Ureter (tissue), 1 donor: ENCODE results near the gene STRN. TPM values are rescaled to one million over a fixed set of nuclear protein-coding genes. Genes with fewer than 3 reads are reported as not detected.

Source experiments
- DNase-seq: peaks from one replicate; pipeline ENCODE4 v3.0.0-alpha.2; 2020; ENCODE audit warnings: low spot score
- total RNA-seq: library from RNA; stranded (reverse); gene quantifications from one replicate; pipeline ENCODE4 v1.2.4, GENCODE V29; 2023
- donor health status: DM: yes; HTN: yes; CAD: no.

Gene STRN
- total RNA-seq, 1 donor from 2014 or later = 26.7 TPM

DNA sequence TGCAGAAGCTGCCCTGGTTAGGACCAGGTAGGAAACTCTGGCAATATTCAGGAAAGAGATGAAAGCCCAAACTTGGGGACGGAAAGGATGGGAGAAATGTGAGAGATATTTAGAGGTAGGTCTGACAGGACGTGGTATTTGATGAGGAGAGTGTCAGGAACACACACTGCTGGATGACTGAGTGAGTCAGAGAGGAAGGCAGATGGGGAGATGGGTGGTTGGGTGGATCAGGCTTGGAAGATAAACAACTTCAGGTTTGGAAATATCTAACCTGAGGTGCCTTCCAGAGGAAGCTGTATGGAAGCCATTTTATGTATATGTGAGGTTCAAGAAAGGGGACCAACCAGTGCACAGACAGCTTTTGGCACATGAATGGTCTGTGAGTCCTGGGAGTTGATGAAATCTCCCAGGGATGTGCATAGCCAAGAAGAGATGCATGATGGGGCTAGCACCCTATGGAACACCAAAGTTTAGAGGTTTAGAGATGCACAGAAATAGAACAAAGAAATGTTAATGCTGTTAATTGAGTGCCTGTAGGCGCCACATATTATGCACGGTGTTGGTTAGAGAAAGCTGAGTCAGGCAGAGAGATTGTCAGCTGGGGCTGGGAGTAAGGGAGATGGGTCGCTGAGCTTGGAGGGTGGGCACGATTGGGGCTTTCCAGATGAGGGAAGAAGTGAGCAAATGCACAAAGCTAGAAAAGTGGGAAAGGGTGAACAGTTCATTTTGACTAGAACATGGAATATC lies 168.8 kb downstream of the STRN start:
- DNase-seq = no peak

Other genes starting within 250 kb of the STRN start
- 29.7 TPM for gene HEATR5B, start 117.8 kb upstream of the STRN start, total RNA-seq
- gene GPATCH11, start 118.0 kb upstream of the STRN start, total RNA-seq = 6.8 TPM
- gene EIF2AK2, start 190.4 kb upstream of the STRN start, total RNA-seq = 47.7 TPM
- gene SULT6B1, start 222.1 kb upstream of the STRN start, total RNA-seq = not detected
- 58.6 TPM for gene CEBPZOS, start 230.0 kb upstream of the STRN start, total RNA-seq